Esophagus muscularis mucosa (tissue), 4 donors: ENCODE measurements around the gene ZNF827. TPM values are rescaled to one million over a fixed set of nuclear protein-coding genes. Genes with fewer than 3 reads are reported as not detected.

Experiments
- DNase-seq: peaks from one replicate; pipeline ENCODE4 v3.0.0-alpha.2; 2017; ENCODE audit errors: extremely low spot score
- H3K27ac ChIP-seq, 4 donors: fragments of 200-600 bp; sonication (generic); replicated peaks in 1 of 4; 1 replicate in 3 of 4; 2 replicates in 1 of 4; pipeline ENCODE4 v1.5.1; 2016 to 2019; ENCODE audit warnings: mild to moderate bottlenecking in 1 of 4
- H3K27me3 ChIP-seq, 4 donors: fragments of 200-600 bp; sonication (generic); one replicate each; pipeline versions ENCODE4 v1.5.1 to v1.6.0; 2016 to 2019
- H3K36me3 ChIP-seq, 4 donors: fragments of 200-600 bp; sonication (generic); one replicate each; pipeline ENCODE4 v1.5.1; 2016 to 2019
- H3K4me1 ChIP-seq, 4 donors: fragments of 200-600 bp; sonication (generic); one replicate each; pipeline ENCODE4 v1.5.1; 2016 to 2019
- H3K4me3 ChIP-seq, 4 donors: fragments of 200-600 bp; sonication (generic); 1 replicate in 2 of 4; 2 replicates in 2 of 4; pipeline ENCODE4 v1.5.1; 2016 to 2019; ENCODE audit warnings: mild to moderate bottlenecking in 4 of 4, moderate library complexity in 1 of 4
- H3K9me3 ChIP-seq, 4 donors: fragments of 200-600 bp; sonication (generic); 1 replicate in 3 of 4; 2 replicates in 1 of 4; pipeline ENCODE4 v1.5.1; 2016 to 2019
- EP300 ChIP-seq: sonication (generic); formaldehyde crosslinking; IDR thresholded peaks from one replicate; pipeline ENCODE4 v1.6.1; 2017; ENCODE audit warnings: antibody characterized with exemption
- POLR2A ChIP-seq: fragments of 450-650 bp; IDR thresholded peaks from one replicate; pipeline ENCODE4 v1.6.1; 2017; ENCODE audit warnings: antibody characterized with exemption, moderate library complexity, mild to moderate bottlenecking, low read depth
- POLR2AphosphoS5 ChIP-seq, 2 donors: sonication (generic); formaldehyde crosslinking; IDR thresholded peaks; one replicate each; pipeline ENCODE4 v1.6.1; 2017; ENCODE audit warnings: antibody characterized with exemption in 2 of 2
- WGBS: methylation state at CpG from one replicate; pipeline ENCODE4 v1.1.5; 2018; 5-methylcytosine and 5-hydroxymethylcytosine counted together
- intact Hi-C: fragments of 100-400 bp; cut with DNase I; formaldehyde crosslinking; loops from one replicate; pipeline ENCODE4 v1.15.1; 2023
- total RNA-seq, 4 donors: library from RNA; depleted of rRNA; stranded (reverse); fragments of >200 nt; gene quantifications; one replicate each; pipeline versions ENCODE4 v1.1.0 to v1.2.1, GENCODE V29; 2016
- TF ChIP-seq, protein P1 (sequence below), 3 experiments: fragments of 200-600 bp in 2 of 3; fragments of 450-650 bp in 1 of 3; sonication (generic) in 2 of 3; IDR thresholded peaks; one replicate each; pipeline ENCODE4 v1.5.1; 2017 to 2019; ENCODE audit warnings: antibody characterized with exemption in 3 of 3, mild to moderate bottlenecking in 2 of 3, moderate library complexity in 1 of 3

Gene ZNF827
- total RNA-seq, 4 donors from 2014 or later: 11.1 to 27.2 (median 19.0) TPM

- intact Hi-C loops: no loop called here
- TF ChIP-seq POLR2AphosphoS5 (IDR thresholded peaks at IDR 0.05) (no peak), POLR2A (no peak), EP300 (no peak)
- TF ChIP-seq, protein P1, sequence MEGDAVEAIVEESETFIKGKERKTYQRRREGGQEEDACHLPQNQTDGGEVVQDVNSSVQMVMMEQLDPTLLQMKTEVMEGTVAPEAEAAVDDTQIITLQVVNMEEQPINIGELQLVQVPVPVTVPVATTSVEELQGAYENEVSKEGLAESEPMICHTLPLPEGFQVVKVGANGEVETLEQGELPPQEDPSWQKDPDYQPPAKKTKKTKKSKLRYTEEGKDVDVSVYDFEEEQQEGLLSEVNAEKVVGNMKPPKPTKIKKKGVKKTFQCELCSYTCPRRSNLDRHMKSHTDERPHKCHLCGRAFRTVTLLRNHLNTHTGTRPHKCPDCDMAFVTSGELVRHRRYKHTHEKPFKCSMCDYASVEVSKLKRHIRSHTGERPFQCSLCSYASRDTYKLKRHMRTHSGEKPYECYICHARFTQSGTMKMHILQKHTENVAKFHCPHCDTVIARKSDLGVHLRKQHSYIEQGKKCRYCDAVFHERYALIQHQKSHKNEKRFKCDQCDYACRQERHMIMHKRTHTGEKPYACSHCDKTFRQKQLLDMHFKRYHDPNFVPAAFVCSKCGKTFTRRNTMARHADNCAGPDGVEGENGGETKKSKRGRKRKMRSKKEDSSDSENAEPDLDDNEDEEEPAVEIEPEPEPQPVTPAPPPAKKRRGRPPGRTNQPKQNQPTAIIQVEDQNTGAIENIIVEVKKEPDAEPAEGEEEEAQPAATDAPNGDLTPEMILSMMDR (IDR thresholded peaks at IDR 0.05): no peak
- Histone ChIP-seq H3K27me3 (no peaks in the 10 kb centered on the region), H3K36me3 (peaks cover 0 to 51% (median 28%) of the 10 kb centered on the region in 4 donors), H3K4me3 (no peak overlapping the region), H3K9me3 (no peaks in the 10 kb centered on the region), H3K27ac (no peak overlapping the region), H3K4me1 (peaks cover 0 to 14% (median 9%) of the 10 kb centered on the region in 4 donors)
- WGBS: 96% methylated on average over 3 of the region's 3 CpGs
- peak; percentile 80 for DNase-seq
Observed at GRCh38 chr4:145775406-145775805, 163.2 kb downstream of the ZNF827 start.

DNA sequence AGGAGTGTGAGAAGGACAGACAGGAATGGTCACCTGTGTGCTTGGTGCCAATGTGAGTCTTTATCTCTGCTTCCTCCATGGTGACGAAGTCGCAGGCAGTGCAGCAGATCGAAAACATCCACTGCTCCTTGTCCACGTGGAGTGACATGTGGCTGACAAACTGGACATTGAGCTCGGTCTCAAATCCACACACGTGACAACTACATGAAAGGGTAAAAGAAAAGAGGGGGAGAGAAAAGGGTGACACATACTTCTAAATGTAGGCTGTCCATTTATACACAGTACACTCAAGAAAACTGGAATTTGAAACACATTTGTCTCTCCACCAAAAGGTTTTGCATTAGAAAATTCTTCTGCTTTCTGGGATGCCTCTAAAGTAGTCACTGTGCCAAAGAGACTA lies 164.2 kb downstream of the ZNF827 start:
- no peak overlapping the region for H3K4me3 ChIP-seq
- H3K9me3 ChIP-seq: no peaks in the 10 kb centered on the region
- H3K27me3 ChIP-seq: no peaks in the 10 kb centered on the region
- H3K36me3 ChIP-seq: peaks cover 0 to 51% (median 28%) of the 10 kb centered on the region in 4 donors
- DNase-seq: no peak
- 97% methylated on average over 6 of the region's 6 CpGs for WGBS
- peaks cover 0 to 14% (median 9%) of the 10 kb centered on the region in 4 donors for H3K4me1 ChIP-seq
- intact Hi-C loops: no loop called here
- TF ChIP-seq POLR2AphosphoS5 (IDR thresholded peaks at IDR 0.05) (no peak), POLR2A (no peak), EP300 (no peak)
- TF ChIP-seq, protein P1 (IDR thresholded peaks at IDR 0.05): no peak
- peak overlapping the region; percentile 31 to 76 (median 46) for H3K27ac ChIP-seq

- H3K27ac ChIP-seq: peak overlapping the region; percentile 46 to 76 (median 57)
- 68% methylated on average over 6 of the region's 6 CpGs for WGBS
- H3K9me3 ChIP-seq: no peaks in the 10 kb centered on the region
- intact Hi-C loops: no loop called here
- no peak for TF ChIP-seq POLR2A
- peak; percentile 53 to 57 for TF ChIP-seq POLR2AphosphoS5 (IDR thresholded peaks at IDR 0.05)
- DNase-seq: peak; percentile 90
- peaks cover 0 to 14% (median 9%) of the 10 kb centered on the region in 4 donors for H3K4me1 ChIP-seq
- peaks cover 0 to 45% (median 28%) of the 10 kb centered on the region in 4 donors for H3K36me3 ChIP-seq
- H3K4me3 ChIP-seq: no peak overlapping the region
- no peaks in the 10 kb centered on the region for H3K27me3 ChIP-seq
Observed at GRCh38 chr4:145773581-145774234, 164.9 kb downstream of the ZNF827 start.

GRCh38 chr4:145772347-145772746 lies 166.3 kb downstream of the ZNF827 start:
- Histone ChIP-seq H3K27ac (no peak overlapping the region), H3K4me1 (peaks cover 0 to 14% (median 9%) of the 10 kb centered on the region in 4 donors), H3K4me3 (no peak overlapping the region), H3K27me3 (no peaks in the 10 kb centered on the region), H3K9me3 (no peaks in the 10 kb centered on the region), H3K36me3 (peaks cover 0 to 45% (median 24%) of the 10 kb centered on the region in 4 donors)
- intact Hi-C loops: no loop called here
- TF ChIP-seq EP300 (no peak), POLR2AphosphoS5 (IDR thresholded peaks at IDR 0.05) (no peak), POLR2A (no peak)
- TF ChIP-seq, protein P1 (IDR thresholded peaks at IDR 0.05): no peak
- WGBS: 92% methylated on average over 2 of the region's 2 CpGs
- no peak for DNase-seq

- Histone ChIP-seq H3K4me1 (peaks cover 0 to 14% (median 9%) of the 10 kb centered on the region in 4 donors), H3K36me3 (peaks cover 6 to 43% (median 25%) of the 10 kb centered on the region in 4 donors), H3K27me3 (no peaks in the 10 kb centered on the region), H3K27ac (no peak overlapping the region), H3K4me3 (no peak overlapping the region), H3K9me3 (no peaks in the 10 kb centered on the region)
- TF ChIP-seq EP300: no peak
- TF ChIP-seq POLR2A: no peak
- DNase-seq: peak; percentile 50
- WGBS: 85% methylated on average over 4 of the region's 4 CpGs
- intact Hi-C loops: no loop called here
Observed at GRCh38 chr4:145770124-145770523, 168.5 kb downstream of the ZNF827 start.
